ENCODE data around the gene APEH. TPM values are rescaled to one million over a fixed set of nuclear protein-coding genes. Genes with fewer than 3 reads are reported as not detected.

Gene APEH
- total RNA-seq, 1 donor from 2014 or later, result 53.3 TPM

- DNase-seq (ENCODE audit: extremely low spot score in 2 of 2), result no peak
- Histone ChIP-seq H3K27me3 (no peaks in the 10 kb centered on the region), H3K36me3 (peaks cover 0 to 66% of the 10 kb centered on the region in 2 donors), H3K9me3 (no peaks in the 10 kb centered on the region), H3K4me3 (no peak overlapping the region), H3K4me1 (no peaks in the 10 kb centered on the region), H3K27ac (no peak overlapping the region)
- intact Hi-C loops (cut with DNase I), result no loop called here
- TF ChIP-seq CTCF (IDR thresholded peaks at IDR 0.05) (no peak), POLR2A (IDR thresholded peaks at IDR 0.05) (no peak), POLR2AphosphoS5 (IDR thresholded peaks at IDR 0.05; ENCODE audit: insufficient read depth in 1 of 2, low read depth in 1 of 2) (no peak)
These were observed 58.4 kb downstream of the APEH start for GRCh38 chr3:49732597-49732996.

- intact Hi-C loops (cut with DNase I), result no loop called here
- no peaks in the 10 kb centered on the region for H3K9me3 ChIP-seq
- no peaks in the 10 kb centered on the region for H3K27me3 ChIP-seq
- no peak overlapping the region for H3K27ac ChIP-seq
- DNase-seq (ENCODE audit: extremely low spot score in 2 of 2), result no peak
- H3K4me1 ChIP-seq, result no peaks in the 10 kb centered on the region
- no peak overlapping the region for H3K4me3 ChIP-seq
- TF ChIP-seq POLR2AphosphoS5 (IDR thresholded peaks at IDR 0.05; ENCODE audit: insufficient read depth in 1 of 2, low read depth in 1 of 2), result no peak
- H3K36me3 ChIP-seq, result peaks cover 0 to 66% of the 10 kb centered on the region in 2 donors
These were observed 59.4 kb downstream of the APEH start for GRCh38 chr3:49733551-49733950.

Small RNA genes within 50 kb of the gene (small RNA-seq; reads per million reads assigned to genes)
- gene AMIGO3, result not detected

Other genes starting within 250 kb of the APEH start
- 5.9 TPM for gene NICN1, start 245.0 kb upstream of the APEH start, total RNA-seq
- gene DAG1, start 204.1 kb upstream of the APEH start, total RNA-seq, result 46.7 TPM
- gene BSN, start 119.9 kb upstream of the APEH start, total RNA-seq, result 0.74 TPM
- gene MST1, start 15.1 kb downstream of the APEH start, total RNA-seq, result 10.8 TPM
- gene RNF123, start 15.2 kb downstream of the APEH start, total RNA-seq, result 25.8 TPM
- not detected for gene AMIGO3, start 45.3 kb downstream of the APEH start, total RNA-seq
- 19.9 TPM for gene GMPPB, start 49.6 kb downstream of the APEH start, total RNA-seq
- 46.2 TPM for gene IP6K1, start 112.2 kb downstream of the APEH start, total RNA-seq
- not detected for gene CDHR4, start 125.5 kb downstream of the APEH start, total RNA-seq
- gene INKA1, start 128.9 kb downstream of the APEH start, total RNA-seq, result 12.5 TPM
- 68.3 TPM for gene UBA7, start 139.6 kb downstream of the APEH start, total RNA-seq
- gene TRAIP, start 182.2 kb downstream of the APEH start, total RNA-seq, result 17.4 TPM
- not detected for gene CAMKV, start 195.6 kb downstream of the APEH start, total RNA-seq
- 38.1 TPM for gene MST1R, start 229.5 kb downstream of the APEH start, total RNA-seq